Breast epithelium (tissue), 4 donors: Measurements from ENCODE around the gene TUBGCP2. TPM values are rescaled to one million over a fixed set of nuclear protein-coding genes. Genes with fewer than 3 reads are reported as not detected.

Source experiments
- DNase-seq, 2 donors: peaks; one replicate each; pipeline ENCODE4 v3.0.0-alpha.2; 2019; ENCODE audit warnings: low spot score in 2 of 2
- H3K27ac ChIP-seq, 2 donors: fragments of 200-600 bp; sonication (generic) in 1 of 2; one replicate each; pipeline ENCODE4 v1.5.1; 2016 to 2019; ENCODE audit warnings: mild to moderate bottlenecking in 1 of 2
- H3K27me3 ChIP-seq, 2 donors: fragments of 200-600 bp; sonication (generic) in 1 of 2; one replicate each; pipeline versions ENCODE4 v1.5.1 to v1.6.0; 2017 to 2019; ENCODE audit warnings: control low read depth in 1 of 2, mild to moderate bottlenecking in 1 of 2
- H3K36me3 ChIP-seq: fragments of 200-600 bp; one replicate; pipeline ENCODE4 v1.5.1; 2019
- H3K4me1 ChIP-seq, 2 donors: fragments of 200-600 bp; sonication (generic); one replicate each; pipeline ENCODE4 v1.5.1; 2016 to 2019; ENCODE audit warnings: control low read depth in 1 of 2
- H3K4me3 ChIP-seq, 3 donors: fragments of 200-600 bp; sonication (generic); 1 replicate in 2 of 3; 2 replicates in 1 of 3; pipeline ENCODE4 v1.5.1; 2016 to 2019; ENCODE audit warnings: mild to moderate bottlenecking in 3 of 3, moderate library complexity in 2 of 3
- H3K9me3 ChIP-seq, 2 donors: fragments of 200-600 bp; sonication (generic) in 1 of 2; one replicate each; pipeline ENCODE4 v1.5.1; 2016 to 2019; ENCODE audit warnings: control low read depth in 1 of 2
- CTCF ChIP-seq, 3 donors: fragments of 450-650 bp; IDR thresholded peaks; one replicate each; pipeline ENCODE4 v1.5.1; 2016 to 2017; ENCODE audit warnings: antibody characterized with exemption in 3 of 3, mild to moderate bottlenecking in 3 of 3, moderate library complexity in 3 of 3
- POLR2A ChIP-seq: fragments of 450-650 bp; IDR thresholded peaks from one replicate; pipeline ENCODE4 v1.6.1; 2016; ENCODE audit warnings: antibody characterized with exemption, mild to moderate bottlenecking, moderate library complexity
- POLR2AphosphoS5 ChIP-seq, 3 donors: sonication (generic); formaldehyde crosslinking; IDR thresholded peaks; one replicate each; pipeline ENCODE4 v1.6.1; 2017; ENCODE audit warnings: antibody characterized with exemption in 3 of 3
- intact Hi-C: fragments of 100-400 bp; cut with DNase I; formaldehyde crosslinking; loops from one replicate; pipeline ENCODE4 v1.15.1; 2023; ENCODE audit warnings: low total_unique reads
- total RNA-seq, 3 donors: library from RNA; depleted of rRNA; stranded (reverse); fragments of >200 nt; gene quantifications; one replicate each; pipeline ENCODE4 v1.1.0, GENCODE V29; 2016

The TUBGCP2 gene
- total RNA-seq, 3 donors from 2014 or later: 33.6 to 40.0 (median 39.5) TPM

- intact Hi-C loops: no loop called here
Observed at GRCh38 chr10:133311570-133311969, 2.9 kb upstream of the TUBGCP2 start.

GRCh38 chr10:133310789-133311188 is 2.1 kb upstream of the TUBGCP2 start:
- Histone ChIP-seq H3K27ac (no peak overlapping the region), H3K4me1 (peaks cover 0 to 7% of the 10 kb centered on the region in 2 donors), H3K4me3 (no peak overlapping the region), H3K36me3 (no peaks in the 10 kb centered on the region), H3K9me3 (no peaks in the 10 kb centered on the region), H3K27me3 (no peaks in the 10 kb centered on the region)
- TF ChIP-seq POLR2A (no peak), POLR2AphosphoS5 (IDR thresholded peaks at IDR 0.05) (no peak), CTCF (IDR thresholded peaks at IDR 0.05) (no peak)
- no peak for DNase-seq
- intact Hi-C loops: no loop called here

More at GRCh38 chr10:133311570-133311969, 2.9 kb upstream of the TUBGCP2 start:
- TF ChIP-seq POLR2AphosphoS5 (IDR thresholded peaks at IDR 0.05) (no peak), POLR2A (no peak), CTCF (IDR thresholded peaks at IDR 0.05) (no peak)
- Histone ChIP-seq H3K36me3 (no peaks in the 10 kb centered on the region), H3K4me3 (no peak overlapping the region), H3K27me3 (no peaks in the 10 kb centered on the region), H3K4me1 (peaks cover 0 to 7% of the 10 kb centered on the region in 2 donors), H3K27ac (no peak overlapping the region), H3K9me3 (no peaks in the 10 kb centered on the region)
- DNase-seq: no peak

GRCh38 chr10:133310399-133310755 is 1.7 kb upstream of the TUBGCP2 start:
- no peak overlapping the region for H3K4me3 ChIP-seq
- intact Hi-C loops: no loop called here
- H3K4me1 ChIP-seq: peaks cover 0 to 7% of the 10 kb centered on the region in 2 donors
- H3K36me3 ChIP-seq: no peaks in the 10 kb centered on the region
- H3K9me3 ChIP-seq: no peaks in the 10 kb centered on the region
- TF ChIP-seq CTCF (IDR thresholded peaks at IDR 0.05) (no peak), POLR2A (no peak), POLR2AphosphoS5 (IDR thresholded peaks at IDR 0.05) (no peak)
- H3K27me3 ChIP-seq: no peaks in the 10 kb centered on the region
- H3K27ac ChIP-seq: no peak overlapping the region
- no peak for DNase-seq

DNA sequence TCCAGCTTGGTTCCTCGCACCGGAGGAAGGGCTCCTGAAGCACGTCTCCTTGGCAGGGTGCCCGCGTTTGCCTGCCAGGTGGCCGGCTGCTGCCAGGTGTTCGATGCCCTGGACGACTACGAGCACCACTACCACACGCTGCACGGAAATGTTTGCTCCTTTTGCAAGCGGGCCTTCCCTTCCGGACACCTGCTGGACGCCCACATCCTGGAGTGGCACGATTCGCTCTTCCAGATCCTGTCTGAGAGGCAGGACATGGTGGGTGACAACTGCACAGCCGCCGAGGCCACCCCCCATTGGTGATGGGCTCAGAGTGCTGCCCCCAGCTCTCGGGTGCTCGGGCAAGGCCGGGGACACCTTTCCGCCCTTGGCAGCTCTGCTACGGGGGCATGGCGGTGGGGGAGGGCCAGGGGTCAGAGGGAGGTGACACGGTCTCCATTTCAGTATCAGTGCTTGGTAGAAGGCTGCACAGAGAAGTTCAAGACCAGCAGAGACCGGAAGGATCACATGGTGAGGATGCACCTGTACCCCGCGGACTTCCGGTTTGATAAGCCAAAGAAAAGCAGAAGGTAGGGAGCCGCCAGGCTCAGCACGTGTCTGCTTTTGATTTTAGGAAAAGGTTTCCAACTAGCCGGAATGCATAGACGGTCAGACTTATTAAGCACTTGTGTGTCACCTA is 1.2 kb upstream of the TUBGCP2 start:
- H3K4me3 ChIP-seq: peak overlapping the region in 2 of 3 donors; percentile 92 to 99
- peak in 1 of 2 donors; percentile 47 for DNase-seq
- H3K9me3 ChIP-seq: no peaks in the 10 kb centered on the region
- peaks cover 0 to 7% of the 10 kb centered on the region in 2 donors for H3K4me1 ChIP-seq
- H3K27ac ChIP-seq: peak overlapping the region; percentile 98 to 99
- TF ChIP-seq POLR2AphosphoS5 (IDR thresholded peaks at IDR 0.05): no peak
- TF ChIP-seq POLR2A: no peak
- TF ChIP-seq CTCF (IDR thresholded peaks at IDR 0.05): no peak
- no peaks in the 10 kb centered on the region for H3K27me3 ChIP-seq
- no peaks in the 10 kb centered on the region for H3K36me3 ChIP-seq
- intact Hi-C loops: no loop called here

DNA sequence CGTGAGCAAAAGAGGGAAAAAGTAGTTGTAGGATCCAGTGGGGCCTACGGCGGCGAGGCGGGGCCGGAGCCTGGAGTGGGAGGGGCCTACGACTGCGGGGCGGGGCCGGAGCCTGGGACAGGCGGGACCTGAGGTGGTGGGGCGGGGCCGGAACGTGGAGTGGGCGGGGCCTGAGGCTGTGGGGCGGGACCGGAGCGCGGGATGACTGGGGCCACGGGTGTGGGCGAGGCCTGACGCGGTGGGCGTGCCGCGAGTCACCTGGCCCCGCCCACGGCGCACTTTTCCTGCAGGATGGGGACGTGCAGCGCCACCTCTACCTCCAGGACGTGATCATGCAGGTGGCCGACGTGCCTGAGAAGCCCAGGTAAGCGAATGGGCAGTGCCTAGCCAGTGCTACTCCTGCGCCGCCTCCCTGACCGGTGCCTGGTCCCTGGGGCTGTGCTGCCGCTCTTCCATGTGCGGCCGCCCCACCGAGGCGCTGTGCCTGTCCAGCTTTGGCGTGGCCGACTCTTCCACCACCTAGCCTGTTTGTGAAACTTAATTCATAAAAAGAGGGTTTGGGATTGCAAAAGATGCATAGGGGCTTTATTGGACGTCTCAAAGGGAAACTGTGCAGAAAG is 538 bp upstream of the TUBGCP2 start:
- DNase-seq: peak; percentile 92 to 99
- peak overlapping the region; percentile 87 to 99 (median 92) for H3K4me3 ChIP-seq
- no peaks in the 10 kb centered on the region for H3K36me3 ChIP-seq
- H3K27me3 ChIP-seq: no peaks in the 10 kb centered on the region
- TF ChIP-seq POLR2AphosphoS5 (IDR thresholded peaks at IDR 0.05) (no peak), CTCF (IDR thresholded peaks at IDR 0.05) (no peak), POLR2A (no peak)
- H3K9me3 ChIP-seq: no peaks in the 10 kb centered on the region
- peaks cover 0 to 7% of the 10 kb centered on the region in 2 donors for H3K4me1 ChIP-seq
- peak overlapping the region; percentile 98 to 99 for H3K27ac ChIP-seq
- intact Hi-C loops: no loop called here
